ENCODE results near the gene HS1BP3.

Gene HS1BP3

GRCh38 chr2:20650877-20651730 lies at the start of gene HS1BP3:
Gene HS1BP3, minus strand, starts transcription at chr2:20651098. Its CDS starts 35 bp downstream, at chr2:20651063.
- Histone ChIP-seq H3K9me3 (ENCODE audit: control insufficient read depth in 1 of 2, low read length in 2 of 2) (no peaks in the 10 kb centered on the region), H3K27ac (ENCODE audit: low read length) (peak within 1 kb of the TSS; percentile 89), H3K4me3 (ENCODE audit: low read depth in 1 of 2, low read length in 2 of 2) (peak within 1 kb of the TSS; percentile 84), H3K36me3 (ENCODE audit: control insufficient read depth in 1 of 2, insufficient read depth in 2 of 2, low read length in 2 of 2) (peaks cover 0 to 10% of the 10 kb centered on the region in 2 donors), H3K27me3 (ENCODE audit: low read depth, low read length) (no peaks in the 10 kb centered on the region), H3K4me1 (ENCODE audit: control insufficient read depth in 1 of 2, insufficient read depth in 2 of 2, low read length in 2 of 2) (peaks cover 6 to 34% of the 10 kb centered on the region in 2 donors)

GRCh38 chr2:20698916-20699613 lies 48.2 kb upstream of the HS1BP3 start:
- no peak overlapping the region for H3K4me3 ChIP-seq (ENCODE audit: low read depth in 1 of 2, low read length in 2 of 2)
- no peaks in the 10 kb centered on the region for H3K4me1 ChIP-seq (ENCODE audit: control insufficient read depth in 1 of 2, insufficient read depth in 2 of 2, low read length in 2 of 2)
- H3K27me3 ChIP-seq (ENCODE audit: low read depth, low read length): no peaks in the 10 kb centered on the region
- peaks cover 0 to 11% of the 10 kb centered on the region in 2 donors for H3K36me3 ChIP-seq (ENCODE audit: control insufficient read depth in 1 of 2, insufficient read depth in 2 of 2, low read length in 2 of 2)
- H3K9me3 ChIP-seq (ENCODE audit: control insufficient read depth in 1 of 2, low read length in 2 of 2): no peaks in the 10 kb centered on the region
- H3K27ac ChIP-seq (ENCODE audit: low read length): no peak overlapping the region

GRCh38 chr2:20697322-20697934 lies 46.5 kb upstream of the HS1BP3 start:
- Histone ChIP-seq H3K36me3 (ENCODE audit: control insufficient read depth in 1 of 2, insufficient read depth in 2 of 2, low read length in 2 of 2) (peaks cover 0 to 11% of the 10 kb centered on the region in 2 donors), H3K27ac (ENCODE audit: low read length) (no peak overlapping the region), H3K27me3 (ENCODE audit: low read depth, low read length) (no peaks in the 10 kb centered on the region), H3K4me3 (ENCODE audit: low read depth in 1 of 2, low read length in 2 of 2) (no peak overlapping the region), H3K9me3 (ENCODE audit: control insufficient read depth in 1 of 2, low read length in 2 of 2) (no peaks in the 10 kb centered on the region), H3K4me1 (ENCODE audit: control insufficient read depth in 1 of 2, insufficient read depth in 2 of 2, low read length in 2 of 2) (no peaks in the 10 kb centered on the region)

GRCh38 chr2:20696366-20696765 lies 45.5 kb upstream of the HS1BP3 start:
- H3K27me3 ChIP-seq (ENCODE audit: low read depth, low read length): no peaks in the 10 kb centered on the region
- peaks cover 0 to 11% of the 10 kb centered on the region in 2 donors for H3K36me3 ChIP-seq (ENCODE audit: control insufficient read depth in 1 of 2, insufficient read depth in 2 of 2, low read length in 2 of 2)
- H3K27ac ChIP-seq (ENCODE audit: low read length): no peak overlapping the region
- no peaks in the 10 kb centered on the region for H3K9me3 ChIP-seq (ENCODE audit: control insufficient read depth in 1 of 2, low read length in 2 of 2)
- H3K4me1 ChIP-seq (ENCODE audit: control insufficient read depth in 1 of 2, insufficient read depth in 2 of 2, low read length in 2 of 2): no peaks in the 10 kb centered on the region
- no peak overlapping the region for H3K4me3 ChIP-seq (ENCODE audit: low read depth in 1 of 2, low read length in 2 of 2)

- H3K27ac ChIP-seq (ENCODE audit: low read length): no peak overlapping the region
- peaks cover 10 to 11% of the 10 kb centered on the region in 2 donors for H3K36me3 ChIP-seq (ENCODE audit: control insufficient read depth in 1 of 2, insufficient read depth in 2 of 2, low read length in 2 of 2)
- H3K9me3 ChIP-seq (ENCODE audit: control insufficient read depth in 1 of 2, low read length in 2 of 2): no peaks in the 10 kb centered on the region
- no peak overlapping the region for H3K4me3 ChIP-seq (ENCODE audit: low read depth in 1 of 2, low read length in 2 of 2)
- H3K4me1 ChIP-seq (ENCODE audit: control insufficient read depth in 1 of 2, insufficient read depth in 2 of 2, low read length in 2 of 2): no peaks in the 10 kb centered on the region
- no peaks in the 10 kb centered on the region for H3K27me3 ChIP-seq (ENCODE audit: low read depth, low read length)
Observed at GRCh38 chr2:20693317-20693716, 42.4 kb upstream of the HS1BP3 start.

GRCh38 chr2:20692081-20692480 lies 41.2 kb upstream of the HS1BP3 start:
- Histone ChIP-seq H3K27ac (ENCODE audit: low read length) (no peak overlapping the region), H3K9me3 (ENCODE audit: control insufficient read depth in 1 of 2, low read length in 2 of 2) (no peaks in the 10 kb centered on the region), H3K27me3 (ENCODE audit: low read depth, low read length) (no peaks in the 10 kb centered on the region), H3K36me3 (ENCODE audit: control insufficient read depth in 1 of 2, insufficient read depth in 2 of 2, low read length in 2 of 2) (peaks cover 10 to 16% of the 10 kb centered on the region in 2 donors), H3K4me1 (ENCODE audit: control insufficient read depth in 1 of 2, insufficient read depth in 2 of 2, low read length in 2 of 2) (no peaks in the 10 kb centered on the region), H3K4me3 (ENCODE audit: low read depth in 1 of 2, low read length in 2 of 2) (no peak overlapping the region)

GRCh38 chr2:20691076-20691734 lies 40.3 kb upstream of the HS1BP3 start:
- H3K9me3 ChIP-seq (ENCODE audit: control insufficient read depth in 1 of 2, low read length in 2 of 2): no peaks in the 10 kb centered on the region
- H3K27me3 ChIP-seq (ENCODE audit: low read depth, low read length): no peaks in the 10 kb centered on the region
- peaks cover 5 to 23% of the 10 kb centered on the region in 2 donors for H3K36me3 ChIP-seq (ENCODE audit: control insufficient read depth in 1 of 2, insufficient read depth in 2 of 2, low read length in 2 of 2)
- no peak overlapping the region for H3K4me3 ChIP-seq (ENCODE audit: low read depth in 1 of 2, low read length in 2 of 2)
- no peaks in the 10 kb centered on the region for H3K4me1 ChIP-seq (ENCODE audit: control insufficient read depth in 1 of 2, insufficient read depth in 2 of 2, low read length in 2 of 2)
- no peak overlapping the region for H3K27ac ChIP-seq (ENCODE audit: low read length)

GRCh38 chr2:20689428-20690264 lies 38.7 kb upstream of the HS1BP3 start:
- Histone ChIP-seq H3K9me3 (ENCODE audit: control insufficient read depth in 1 of 2, low read length in 2 of 2) (no peaks in the 10 kb centered on the region), H3K36me3 (ENCODE audit: control insufficient read depth in 1 of 2, insufficient read depth in 2 of 2, low read length in 2 of 2) (peaks cover 4 to 34% of the 10 kb centered on the region in 2 donors), H3K4me3 (ENCODE audit: low read depth in 1 of 2, low read length in 2 of 2) (no peak overlapping the region), H3K27me3 (ENCODE audit: low read depth, low read length) (no peaks in the 10 kb centered on the region), H3K27ac (ENCODE audit: low read length) (no peak overlapping the region), H3K4me1 (ENCODE audit: control insufficient read depth in 1 of 2, insufficient read depth in 2 of 2, low read length in 2 of 2) (no peaks in the 10 kb centered on the region)

GRCh38 chr2:20687260-20687832 lies 36.4 kb upstream of the HS1BP3 start:
- H3K27ac ChIP-seq (ENCODE audit: low read length): no peak overlapping the region
- peaks cover 3 to 34% of the 10 kb centered on the region in 2 donors for H3K36me3 ChIP-seq (ENCODE audit: control insufficient read depth in 1 of 2, insufficient read depth in 2 of 2, low read length in 2 of 2)
- H3K4me3 ChIP-seq (ENCODE audit: low read depth in 1 of 2, low read length in 2 of 2): no peak overlapping the region
- no peaks in the 10 kb centered on the region for H3K9me3 ChIP-seq (ENCODE audit: control insufficient read depth in 1 of 2, low read length in 2 of 2)
- no peaks in the 10 kb centered on the region for H3K4me1 ChIP-seq (ENCODE audit: control insufficient read depth in 1 of 2, insufficient read depth in 2 of 2, low read length in 2 of 2)
- H3K27me3 ChIP-seq (ENCODE audit: low read depth, low read length): no peaks in the 10 kb centered on the region

GRCh38 chr2:20684581-20685063 lies 33.7 kb upstream of the HS1BP3 start:
- Histone ChIP-seq H3K4me3 (ENCODE audit: low read depth in 1 of 2, low read length in 2 of 2) (no peak overlapping the region), H3K9me3 (ENCODE audit: control insufficient read depth in 1 of 2, low read length in 2 of 2) (no peaks in the 10 kb centered on the region), H3K36me3 (ENCODE audit: control insufficient read depth in 1 of 2, insufficient read depth in 2 of 2, low read length in 2 of 2) (peaks cover 3 to 40% of the 10 kb centered on the region in 2 donors), H3K27ac (ENCODE audit: low read length) (no peak overlapping the region), H3K27me3 (ENCODE audit: low read depth, low read length) (no peaks in the 10 kb centered on the region), H3K4me1 (ENCODE audit: control insufficient read depth in 1 of 2, insufficient read depth in 2 of 2, low read length in 2 of 2) (no peaks in the 10 kb centered on the region)

Data from muscle layer of duodenum (tissue), 2 donors.